ENCODE results near the gene HSPB1.
A peak's percentile ranks its signal among the peaks of the same experiment; 100 is the strongest.

HSPB1 gene

DNA sequence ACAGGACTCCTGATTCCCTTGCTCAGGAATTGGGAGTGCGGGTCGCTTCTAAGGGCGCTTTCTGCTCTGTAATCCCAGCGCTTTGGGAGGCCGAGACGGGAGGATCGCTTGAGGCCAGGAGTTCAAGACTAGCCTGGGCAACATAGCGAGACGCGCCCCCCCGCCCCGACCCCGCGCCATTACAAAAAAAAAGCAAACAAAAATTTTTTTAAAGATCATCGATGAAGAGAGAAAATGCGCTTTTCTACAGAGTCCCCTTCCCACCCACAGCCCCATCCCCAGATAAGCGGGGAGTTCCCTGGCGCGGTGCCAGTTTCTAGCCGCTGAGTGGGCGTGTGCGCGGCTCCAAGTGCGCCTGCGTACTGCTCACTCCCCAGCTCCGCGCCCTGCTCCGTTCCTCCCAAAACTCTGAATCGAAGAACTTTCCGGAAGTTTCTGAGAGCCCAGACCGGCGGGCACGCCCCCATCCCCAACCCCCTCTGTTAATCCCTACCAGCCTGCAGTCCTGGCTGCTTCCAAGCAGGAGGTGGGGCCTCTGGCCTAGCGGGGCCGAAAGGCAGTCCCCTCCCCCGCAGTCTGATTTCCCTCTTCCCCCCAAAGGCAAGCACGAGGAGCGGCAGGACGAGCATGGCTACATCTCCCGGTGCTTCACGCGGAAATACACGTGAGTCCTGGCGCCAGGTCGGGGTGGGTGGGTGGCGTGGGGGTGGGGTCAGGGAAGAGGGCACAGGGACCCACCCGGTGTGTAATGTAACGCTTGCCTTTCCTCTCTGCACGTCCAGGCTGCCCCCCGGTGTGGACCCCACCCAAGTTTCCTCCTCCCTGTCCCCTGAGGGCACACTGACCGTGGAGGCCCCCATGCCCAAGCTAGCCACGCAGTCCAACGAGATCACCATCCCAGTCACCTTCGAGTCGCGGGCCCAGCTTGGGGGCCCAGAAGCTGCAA lies 1.0 kb downstream of the HSPB1 start (continued):
- TF ChIP-seq, protein P1, sequence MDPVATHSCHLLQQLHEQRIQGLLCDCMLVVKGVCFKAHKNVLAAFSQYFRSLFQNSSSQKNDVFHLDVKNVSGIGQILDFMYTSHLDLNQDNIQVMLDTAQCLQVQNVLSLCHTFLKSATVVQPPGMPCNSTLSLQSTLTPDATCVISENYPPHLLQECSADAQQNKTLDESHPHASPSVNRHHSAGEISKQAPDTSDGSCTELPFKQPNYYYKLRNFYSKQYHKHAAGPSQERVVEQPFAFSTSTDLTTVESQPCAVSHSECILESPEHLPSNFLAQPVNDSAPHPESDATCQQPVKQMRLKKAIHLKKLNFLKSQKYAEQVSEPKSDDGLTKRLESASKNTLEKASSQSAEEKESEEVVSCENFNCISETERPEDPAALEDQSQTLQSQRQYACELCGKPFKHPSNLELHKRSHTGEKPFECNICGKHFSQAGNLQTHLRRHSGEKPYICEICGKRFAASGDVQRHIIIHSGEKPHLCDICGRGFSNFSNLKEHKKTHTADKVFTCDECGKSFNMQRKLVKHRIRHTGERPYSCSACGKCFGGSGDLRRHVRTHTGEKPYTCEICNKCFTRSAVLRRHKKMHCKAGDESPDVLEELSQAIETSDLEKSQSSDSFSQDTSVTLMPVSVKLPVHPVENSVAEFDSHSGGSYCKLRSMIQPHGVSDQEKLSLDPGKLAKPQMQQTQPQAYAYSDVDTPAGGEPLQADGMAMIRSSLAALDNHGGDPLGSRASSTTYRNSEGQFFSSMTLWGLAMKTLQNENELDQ (tag by site-specific recombination; IDR thresholded peaks at IDR 0.05; ENCODE audit: low read depth) = no peak
- TF ChIP-seq ZFP37 (tag by site-specific recombination; IDR thresholded peaks at IDR 0.05) = no peak
- TF ChIP-seq ZNF426 (tag by site-specific recombination; IDR thresholded peaks at IDR 0.05) = no peak
- no peak for TF ChIP-seq ZNF324 (tag by site-specific recombination; IDR thresholded peaks at IDR 0.05)
- no peak for TF ChIP-seq OSR2 (tag by site-specific recombination; IDR thresholded peaks at IDR 0.05)
- no peak for TF ChIP-seq ZNF404 (tag by site-specific recombination; IDR thresholded peaks at IDR 0.05)
- no peak for TF ChIP-seq ZNF792 (tag by site-specific recombination; IDR thresholded peaks at IDR 0.05)
- TF ChIP-seq, protein P2, sequence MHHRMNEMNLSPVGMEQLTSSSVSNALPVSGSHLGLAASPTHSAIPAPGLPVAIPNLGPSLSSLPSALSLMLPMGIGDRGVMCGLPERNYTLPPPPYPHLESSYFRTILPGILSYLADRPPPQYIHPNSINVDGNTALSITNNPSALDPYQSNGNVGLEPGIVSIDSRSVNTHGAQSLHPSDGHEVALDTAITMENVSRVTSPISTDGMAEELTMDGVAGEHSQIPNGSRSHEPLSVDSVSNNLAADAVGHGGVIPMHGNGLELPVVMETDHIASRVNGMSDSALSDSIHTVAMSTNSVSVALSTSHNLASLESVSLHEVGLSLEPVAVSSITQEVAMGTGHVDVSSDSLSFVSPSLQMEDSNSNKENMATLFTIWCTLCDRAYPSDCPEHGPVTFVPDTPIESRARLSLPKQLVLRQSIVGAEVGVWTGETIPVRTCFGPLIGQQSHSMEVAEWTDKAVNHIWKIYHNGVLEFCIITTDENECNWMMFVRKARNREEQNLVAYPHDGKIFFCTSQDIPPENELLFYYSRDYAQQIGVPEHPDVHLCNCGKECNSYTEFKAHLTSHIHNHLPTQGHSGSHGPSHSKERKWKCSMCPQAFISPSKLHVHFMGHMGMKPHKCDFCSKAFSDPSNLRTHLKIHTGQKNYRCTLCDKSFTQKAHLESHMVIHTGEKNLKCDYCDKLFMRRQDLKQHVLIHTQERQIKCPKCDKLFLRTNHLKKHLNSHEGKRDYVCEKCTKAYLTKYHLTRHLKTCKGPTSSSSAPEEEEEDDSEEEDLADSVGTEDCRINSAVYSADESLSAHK (tag by site-specific recombination; IDR thresholded peaks at IDR 0.05) = peak; percentile 90
- TF ChIP-seq HOXA7 (CRISPR knock-in tag; IDR thresholded peaks at IDR 0.05; ENCODE audit: borderline replicate concordance) = no peak
- no peak for TF ChIP-seq ZNF76 (tag by site-specific recombination; IDR thresholded peaks at IDR 0.05; ENCODE audit: borderline replicate concordance, low read depth)
- 0 out of 2 replicates have a peak, but pooled peaks have one; percentile 30 for TF ChIP-seq WT1 (tag by site-specific recombination; IDR thresholded peaks at IDR 0.05)
- TF ChIP-seq ZEB2 (tag by site-specific recombination; IDR thresholded peaks at IDR 0.05) = no peak
- no peak for TF ChIP-seq TCF7L2 (IDR thresholded peaks at IDR 0.05; ENCODE audit: borderline replicate concordance, low read depth, low read length)
- no peak for TF ChIP-seq ZNF10 (tag by site-specific recombination; IDR thresholded peaks at IDR 0.05)
- TF ChIP-seq, protein P3, sequence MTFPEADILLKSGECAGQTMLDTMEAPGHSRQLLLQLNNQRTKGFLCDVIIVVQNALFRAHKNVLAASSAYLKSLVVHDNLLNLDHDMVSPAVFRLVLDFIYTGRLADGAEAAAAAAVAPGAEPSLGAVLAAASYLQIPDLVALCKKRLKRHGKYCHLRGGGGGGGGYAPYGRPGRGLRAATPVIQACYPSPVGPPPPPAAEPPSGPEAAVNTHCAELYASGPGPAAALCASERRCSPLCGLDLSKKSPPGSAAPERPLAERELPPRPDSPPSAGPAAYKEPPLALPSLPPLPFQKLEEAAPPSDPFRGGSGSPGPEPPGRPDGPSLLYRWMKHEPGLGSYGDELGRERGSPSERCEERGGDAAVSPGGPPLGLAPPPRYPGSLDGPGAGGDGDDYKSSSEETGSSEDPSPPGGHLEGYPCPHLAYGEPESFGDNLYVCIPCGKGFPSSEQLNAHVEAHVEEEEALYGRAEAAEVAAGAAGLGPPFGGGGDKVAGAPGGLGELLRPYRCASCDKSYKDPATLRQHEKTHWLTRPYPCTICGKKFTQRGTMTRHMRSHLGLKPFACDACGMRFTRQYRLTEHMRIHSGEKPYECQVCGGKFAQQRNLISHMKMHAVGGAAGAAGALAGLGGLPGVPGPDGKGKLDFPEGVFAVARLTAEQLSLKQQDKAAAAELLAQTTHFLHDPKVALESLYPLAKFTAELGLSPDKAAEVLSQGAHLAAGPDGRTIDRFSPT (tag by site-specific recombination; IDR thresholded peaks at IDR 0.05) = no peak
- TF ChIP-seq ZBTB20 (tag by site-specific recombination; IDR thresholded peaks at IDR 0.05) = no peak
- no peak; the same call in 1 of the 2 replicates for TF ChIP-seq ZNF214 (tag by site-specific recombination; IDR thresholded peaks at IDR 0.05; ENCODE audit: borderline replicate concordance)
- no peak for TF ChIP-seq ZNF658 (tag by site-specific recombination; IDR thresholded peaks at IDR 0.05)
- TF ChIP-seq SP2 (tag by site-specific recombination; IDR thresholded peaks at IDR 0.05) = peak; percentile 53
- TF ChIP-seq ZNF571 (tag by site-specific recombination; IDR thresholded peaks at IDR 0.05) = no peak
- no peak for TF ChIP-seq GLI4 (tag by site-specific recombination; IDR thresholded peaks at IDR 0.05)
- TF ChIP-seq, protein P4, sequence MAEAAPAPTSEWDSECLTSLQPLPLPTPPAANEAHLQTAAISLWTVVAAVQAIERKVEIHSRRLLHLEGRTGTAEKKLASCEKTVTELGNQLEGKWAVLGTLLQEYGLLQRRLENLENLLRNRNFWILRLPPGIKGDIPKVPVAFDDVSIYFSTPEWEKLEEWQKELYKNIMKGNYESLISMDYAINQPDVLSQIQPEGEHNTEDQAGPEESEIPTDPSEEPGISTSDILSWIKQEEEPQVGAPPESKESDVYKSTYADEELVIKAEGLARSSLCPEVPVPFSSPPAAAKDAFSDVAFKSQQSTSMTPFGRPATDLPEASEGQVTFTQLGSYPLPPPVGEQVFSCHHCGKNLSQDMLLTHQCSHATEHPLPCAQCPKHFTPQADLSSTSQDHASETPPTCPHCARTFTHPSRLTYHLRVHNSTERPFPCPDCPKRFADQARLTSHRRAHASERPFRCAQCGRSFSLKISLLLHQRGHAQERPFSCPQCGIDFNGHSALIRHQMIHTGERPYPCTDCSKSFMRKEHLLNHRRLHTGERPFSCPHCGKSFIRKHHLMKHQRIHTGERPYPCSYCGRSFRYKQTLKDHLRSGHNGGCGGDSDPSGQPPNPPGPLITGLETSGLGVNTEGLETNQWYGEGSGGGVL (tag by site-specific recombination; IDR thresholded peaks at IDR 0.05) = 0 out of 2 replicates have a peak, but pooled peaks have one; percentile 9
- no peak for TF ChIP-seq REPIN1 (tag by site-specific recombination; IDR thresholded peaks at IDR 0.05; ENCODE audit: low read depth)
- no peak for TF ChIP-seq ZNF791 (tag by site-specific recombination; IDR thresholded peaks at IDR 0.05)
- TF ChIP-seq, protein P5, sequence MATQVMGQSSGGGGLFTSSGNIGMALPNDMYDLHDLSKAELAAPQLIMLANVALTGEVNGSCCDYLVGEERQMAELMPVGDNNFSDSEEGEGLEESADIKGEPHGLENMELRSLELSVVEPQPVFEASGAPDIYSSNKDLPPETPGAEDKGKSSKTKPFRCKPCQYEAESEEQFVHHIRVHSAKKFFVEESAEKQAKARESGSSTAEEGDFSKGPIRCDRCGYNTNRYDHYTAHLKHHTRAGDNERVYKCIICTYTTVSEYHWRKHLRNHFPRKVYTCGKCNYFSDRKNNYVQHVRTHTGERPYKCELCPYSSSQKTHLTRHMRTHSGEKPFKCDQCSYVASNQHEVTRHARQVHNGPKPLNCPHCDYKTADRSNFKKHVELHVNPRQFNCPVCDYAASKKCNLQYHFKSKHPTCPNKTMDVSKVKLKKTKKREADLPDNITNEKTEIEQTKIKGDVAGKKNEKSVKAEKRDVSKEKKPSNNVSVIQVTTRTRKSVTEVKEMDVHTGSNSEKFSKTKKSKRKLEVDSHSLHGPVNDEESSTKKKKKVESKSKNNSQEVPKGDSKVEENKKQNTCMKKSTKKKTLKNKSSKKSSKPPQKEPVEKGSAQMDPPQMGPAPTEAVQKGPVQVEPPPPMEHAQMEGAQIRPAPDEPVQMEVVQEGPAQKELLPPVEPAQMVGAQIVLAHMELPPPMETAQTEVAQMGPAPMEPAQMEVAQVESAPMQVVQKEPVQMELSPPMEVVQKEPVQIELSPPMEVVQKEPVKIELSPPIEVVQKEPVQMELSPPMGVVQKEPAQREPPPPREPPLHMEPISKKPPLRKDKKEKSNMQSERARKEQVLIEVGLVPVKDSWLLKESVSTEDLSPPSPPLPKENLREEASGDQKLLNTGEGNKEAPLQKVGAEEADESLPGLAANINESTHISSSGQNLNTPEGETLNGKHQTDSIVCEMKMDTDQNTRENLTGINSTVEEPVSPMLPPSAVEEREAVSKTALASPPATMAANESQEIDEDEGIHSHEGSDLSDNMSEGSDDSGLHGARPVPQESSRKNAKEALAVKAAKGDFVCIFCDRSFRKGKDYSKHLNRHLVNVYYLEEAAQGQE (tag by site-specific recombination; IDR thresholded peaks at IDR 0.05) = no peak
- no peak for TF ChIP-seq ZNF223 (tag by site-specific recombination; IDR thresholded peaks at IDR 0.05)
